GM18909 (cell line): ENCODE measurements around the gene GPBP1.

Experiments
- ATAC-seq: cut with Tn5 transposase; IDR thresholded peaks from one replicate; pipeline ENCODE4 v1.9.1; 2021; ENCODE audit warnings: mild to moderate bottlenecking; ENCODE audit not compliant: unreplicated experiment, poor library complexity

The GPBP1 gene

GRCh38 chr5:57207007-57207653 lies 33.3 kb downstream of the GPBP1 start:
- ATAC-seq = no peak

- ATAC-seq = no peak
Measured at GRCh38 chr5:57207681-57208080, 33.8 kb downstream of the GPBP1 start.

GRCh38 chr5:57209316-57210040 lies 35.6 kb downstream of the GPBP1 start:
- ATAC-seq = no peak

- no peak for ATAC-seq
Measured at GRCh38 chr5:57210633-57211032, 36.8 kb downstream of the GPBP1 start.

GRCh38 chr5:57211039-57211438 lies 37.2 kb downstream of the GPBP1 start:
- no peak for ATAC-seq

- no peak for ATAC-seq
Measured at GRCh38 chr5:57215629-57216195, 41.9 kb downstream of the GPBP1 start.

- ATAC-seq = no peak
Measured at GRCh38 chr5:57216714-57217113, 42.9 kb downstream of the GPBP1 start.

GRCh38 chr5:57219386-57219785 lies 45.5 kb downstream of the GPBP1 start:
- no peak for ATAC-seq

- ATAC-seq = no peak
Measured at GRCh38 chr5:57221049-57221568, 47.2 kb downstream of the GPBP1 start.

- no peak for ATAC-seq
Measured at GRCh38 chr5:57225553-57225952, 51.7 kb downstream of the GPBP1 start.

- ATAC-seq = no peak
Measured at GRCh38 chr5:57229313-57229712, 55.5 kb downstream of the GPBP1 start.

- no peak for ATAC-seq
Measured at GRCh38 chr5:57231607-57232006, 57.7 kb downstream of the GPBP1 start.

GRCh38 chr5:57232293-57233033 lies 58.6 kb downstream of the GPBP1 start:
- ATAC-seq = no peak

GRCh38 chr5:57243286-57244137 lies 69.7 kb downstream of the GPBP1 start:
- ATAC-seq = peak; percentile 81

- ATAC-seq = no peak
Measured at GRCh38 chr5:57244331-57244730, 70.5 kb downstream of the GPBP1 start.

GRCh38 chr5:57246426-57246825 lies 72.6 kb downstream of the GPBP1 start:
- ATAC-seq = no peak

GRCh38 chr5:57247765-57248164 lies 73.9 kb downstream of the GPBP1 start:
- no peak for ATAC-seq

- no peak for ATAC-seq
Measured at GRCh38 chr5:57249265-57249874, 75.5 kb downstream of the GPBP1 start.

GRCh38 chr5:57258052-57258451 lies 84.2 kb downstream of the GPBP1 start:
- ATAC-seq = no peak
